ENCODE results near the gene CATSPERE. TPM values are rescaled to one million over a fixed set of nuclear protein-coding genes. Genes with fewer than 3 reads are reported as not detected.

Gene CATSPERE
- total and polyA plus RNA-seq, 2 of the 8 experiments (the other 6 are each of a cell fraction or from before 2014, with no cell fraction given): 0.05 to 0.45 TPM

- no peak for TF ChIP-seq POU5F1 (IDR thresholded peaks at IDR 0.05; ENCODE audit: low read depth, low read length)
- no peak for TF ChIP-seq BCL11A (IDR thresholded peaks at IDR 0.05; ENCODE audit: low read depth in 2 of 2, low read length in 2 of 2)
Measured at GRCh38 chr1:244615301-244615700, 154.2 kb downstream of the CATSPERE start (continued).
